Measurements from ENCODE around the gene ATP5F1D.

Gene ATP5F1D

DNA sequence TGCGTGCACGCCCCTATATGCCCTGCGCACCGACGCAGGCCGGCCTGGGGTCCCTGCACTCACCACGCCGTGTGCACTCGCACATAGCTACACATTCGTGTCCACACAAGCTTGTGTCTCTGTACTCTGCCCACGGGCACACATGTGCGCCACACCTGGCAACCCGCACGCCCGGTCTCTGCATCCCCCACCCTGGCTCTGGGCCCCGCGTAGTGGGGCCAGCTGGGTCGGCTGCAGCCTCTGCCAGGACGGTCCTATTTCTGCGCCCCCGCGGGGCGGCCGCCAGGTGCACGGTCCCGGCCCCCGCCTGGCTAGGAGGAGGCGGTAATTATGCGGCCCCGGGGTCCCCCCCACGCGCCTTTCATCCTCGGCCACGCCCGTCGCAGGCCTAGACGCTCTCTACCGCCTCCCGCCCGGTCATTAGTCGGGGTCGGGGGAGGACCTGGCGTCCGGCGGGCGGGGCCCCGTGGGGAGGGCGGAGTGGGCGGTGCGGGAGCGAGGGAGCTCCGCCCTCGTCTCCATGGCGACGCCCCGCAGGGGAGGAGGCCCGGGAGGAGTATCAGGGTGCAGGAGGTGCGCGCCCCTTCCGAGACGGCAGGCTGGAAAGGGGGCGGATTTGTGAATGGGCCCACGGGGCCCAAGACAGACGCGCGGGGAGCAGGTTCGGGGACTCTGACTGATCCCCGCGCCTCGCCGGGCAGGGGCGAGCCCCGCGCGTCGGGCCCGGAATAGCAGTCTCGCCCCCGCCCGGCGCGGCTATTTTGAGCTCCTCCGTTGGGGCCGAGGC, 24.8 kb downstream of the ATP5F1D start:
- no peaks in the 10 kb centered on the region for H3K9me3 ChIP-seq (ENCODE audit: control insufficient read depth, low read length)
- peak overlapping the region; percentile 90 for H3K9ac ChIP-seq (ENCODE audit: low read length)
- peak; percentile 93 for DNase-seq (ENCODE audit: low read depth)
- no peaks in the 10 kb centered on the region for H3K27me3 ChIP-seq (replicated peaks; ENCODE audit: control insufficient read depth, insufficient read depth, low read length)
- peaks cover 7% of the 10 kb centered on the region for H3K36me3 ChIP-seq (ENCODE audit: control insufficient read depth, insufficient read depth, low read length, severe bottlenecking)
- H3K4me1 ChIP-seq (ENCODE audit: control insufficient read depth, insufficient read depth, low read length): peaks cover 57% of the 10 kb centered on the region
- H3K4me3 ChIP-seq (ENCODE audit: low read length): peak overlapping the region; percentile 76

DNA sequence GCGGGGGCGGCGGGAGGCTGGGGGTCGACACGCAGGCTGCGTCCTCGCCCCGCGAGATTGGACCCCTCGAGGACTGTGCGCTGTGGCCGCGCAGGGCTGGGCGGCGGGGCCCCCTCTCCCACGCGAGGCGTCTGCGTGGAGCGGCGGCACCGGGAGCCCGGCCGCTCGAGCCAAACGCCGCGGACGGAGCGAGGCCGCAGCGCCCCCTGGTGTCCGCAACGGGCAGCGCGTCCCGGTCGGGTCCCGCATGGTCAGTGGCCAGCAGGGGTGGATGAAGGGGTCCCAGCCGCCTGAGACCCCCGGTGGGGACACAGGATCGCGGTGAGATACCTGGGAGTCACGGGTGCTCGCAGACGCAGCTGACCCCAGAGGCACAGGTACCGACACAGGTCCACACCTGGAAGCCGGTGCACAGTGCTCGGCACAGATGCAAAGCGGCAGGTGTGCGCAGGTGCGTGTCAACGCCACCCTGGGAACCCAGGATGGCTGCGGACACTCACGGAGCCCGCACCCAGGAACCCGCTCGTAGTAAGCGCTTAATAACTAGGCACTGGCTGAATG, 25.4 kb downstream of the ATP5F1D start:
- H3K4me1 ChIP-seq (ENCODE audit: control insufficient read depth, insufficient read depth, low read length): peaks cover 57% of the 10 kb centered on the region

GRCh38 chr19:1267477-1268225, 26.1 kb downstream of the ATP5F1D start:
- peaks cover 56% of the 10 kb centered on the region for H3K4me1 ChIP-seq (ENCODE audit: control insufficient read depth, insufficient read depth, low read length)
- H3K36me3 ChIP-seq (ENCODE audit: control insufficient read depth, insufficient read depth, low read length, severe bottlenecking): peaks cover 20% of the 10 kb centered on the region
- DNase-seq (ENCODE audit: low read depth): no peak
- no peaks in the 10 kb centered on the region for H3K27me3 ChIP-seq (replicated peaks; ENCODE audit: control insufficient read depth, insufficient read depth, low read length)
- no peaks in the 10 kb centered on the region for H3K9me3 ChIP-seq (ENCODE audit: control insufficient read depth, low read length)
- H3K9ac ChIP-seq (ENCODE audit: low read length): peak overlapping the region; percentile 90
- peak overlapping the region; percentile 72 for H3K4me3 ChIP-seq (ENCODE audit: low read length)

More for the DNA sequence above, 25.4 kb downstream of the ATP5F1D start:
- peak overlapping the region; percentile 90 for H3K9ac ChIP-seq (ENCODE audit: low read length)
- DNase-seq (ENCODE audit: low read depth): peak; percentile 84
- H3K9me3 ChIP-seq (ENCODE audit: control insufficient read depth, low read length): no peaks in the 10 kb centered on the region
- H3K4me3 ChIP-seq (ENCODE audit: low read length): peak overlapping the region; percentile 72
- H3K36me3 ChIP-seq (ENCODE audit: control insufficient read depth, insufficient read depth, low read length, severe bottlenecking): peaks cover 14% of the 10 kb centered on the region
- H3K27me3 ChIP-seq (replicated peaks; ENCODE audit: control insufficient read depth, insufficient read depth, low read length): no peaks in the 10 kb centered on the region

DNA sequence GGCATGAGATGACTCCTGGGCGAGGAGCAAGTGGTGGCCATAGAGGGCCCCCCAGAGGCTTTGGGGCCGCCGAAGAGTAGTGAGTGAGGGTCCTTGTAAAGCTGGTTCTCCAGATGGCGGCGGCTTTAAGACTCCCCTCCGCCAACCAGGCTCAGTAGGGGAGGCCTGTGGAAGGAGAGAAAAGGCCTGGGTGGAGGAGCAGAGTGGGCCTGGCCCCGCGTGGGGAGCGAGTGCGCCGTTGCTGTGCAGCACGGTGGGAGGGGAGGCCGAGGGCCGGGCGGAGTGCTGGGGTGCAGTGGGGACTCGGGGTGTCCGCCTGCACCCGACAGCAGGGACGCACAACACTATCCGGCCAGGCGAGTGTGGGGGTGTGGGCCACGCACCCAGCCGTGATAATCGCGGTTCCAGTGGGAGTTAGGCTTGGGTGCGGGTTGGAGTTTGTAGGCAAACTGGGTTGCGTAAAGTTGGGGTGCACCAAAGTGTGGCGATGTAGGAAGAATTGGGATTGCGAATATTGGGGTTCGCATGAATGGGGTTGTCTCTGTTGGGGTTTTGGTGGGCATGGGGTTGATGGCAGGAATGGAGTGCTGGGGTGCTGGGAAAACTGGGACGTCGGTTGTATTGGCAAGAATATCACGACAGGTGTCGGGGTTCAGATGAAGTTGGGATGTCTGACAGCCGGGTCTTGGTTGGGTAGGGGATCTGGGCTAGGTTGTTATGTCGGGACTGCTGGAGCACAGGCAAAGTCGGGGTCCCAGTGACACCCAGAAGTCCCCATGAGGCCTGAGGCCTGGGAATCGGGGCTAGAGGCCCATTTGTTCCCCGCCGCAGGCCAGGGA, 26.9 kb downstream of the ATP5F1D start:
- Histone ChIP-seq H3K4me1 (ENCODE audit: control insufficient read depth, insufficient read depth, low read length) (peaks cover 62% of the 10 kb centered on the region), H3K36me3 (ENCODE audit: control insufficient read depth, insufficient read depth, low read length, severe bottlenecking) (peaks cover 28% of the 10 kb centered on the region), H3K4me3 (ENCODE audit: low read length) (peak overlapping the region; percentile 72), H3K27me3 (replicated peaks; ENCODE audit: control insufficient read depth, insufficient read depth, low read length) (no peaks in the 10 kb centered on the region), H3K9ac (ENCODE audit: low read length) (peak overlapping the region; percentile 90), H3K9me3 (ENCODE audit: control insufficient read depth, low read length) (no peaks in the 10 kb centered on the region)
- DNase-seq (ENCODE audit: low read depth): no peak

DNA sequence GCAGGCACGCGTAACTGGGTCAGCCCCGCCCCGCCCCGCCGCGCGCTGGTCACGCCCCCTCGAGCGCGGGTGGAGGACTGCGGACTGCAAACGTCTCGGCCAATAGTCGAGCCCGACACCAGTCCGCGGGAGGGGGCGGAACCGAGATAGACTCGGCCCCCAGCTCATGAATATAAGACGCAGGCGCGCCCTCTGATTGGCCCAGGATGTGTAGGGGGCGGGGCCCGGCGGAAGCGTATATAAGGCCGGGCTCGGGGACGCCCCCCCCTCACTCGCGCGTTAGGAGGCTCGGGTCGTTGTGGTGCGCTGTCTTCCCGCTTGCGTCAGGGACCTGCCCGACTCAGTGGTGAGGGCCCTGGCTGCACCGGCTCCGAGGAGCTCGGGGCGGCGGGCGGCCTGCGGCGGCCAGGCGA, 27.5 kb downstream of the ATP5F1D start, which contains the start of gene CIRBP:
Gene CIRBP, plus strand, starts transcription at position 268 of the 413 bp plus-strand sequence. CDS start 1,602 bp downstream, outside the sequence.
- DNase-seq (ENCODE audit: low read depth): peak; percentile 100
- H3K36me3 ChIP-seq (ENCODE audit: control insufficient read depth, insufficient read depth, low read length, severe bottlenecking): peaks cover 35% of the 10 kb centered on the region
- H3K27me3 ChIP-seq (replicated peaks; ENCODE audit: control insufficient read depth, insufficient read depth, low read length): no peaks in the 10 kb centered on the region
- peak within 1 kb of the TSS; percentile 95 for H3K9ac ChIP-seq (ENCODE audit: low read length)
- peak within 1 kb of the TSS; percentile 86 for H3K4me3 ChIP-seq (ENCODE audit: low read length)
- H3K9me3 ChIP-seq (ENCODE audit: control insufficient read depth, low read length): no peaks in the 10 kb centered on the region
- H3K4me1 ChIP-seq (ENCODE audit: control insufficient read depth, insufficient read depth, low read length): peaks cover 68% of the 10 kb centered on the region

GRCh38 chr19:1269478-1270212, 28.1 kb downstream of the ATP5F1D start:
- H3K9me3 ChIP-seq (ENCODE audit: control insufficient read depth, low read length): no peaks in the 10 kb centered on the region
- DNase-seq (ENCODE audit: low read depth): peak; percentile 92
- peak overlapping the region; percentile 95 for H3K9ac ChIP-seq (ENCODE audit: low read length)
- H3K4me1 ChIP-seq (ENCODE audit: control insufficient read depth, insufficient read depth, low read length): peaks cover 74% of the 10 kb centered on the region
- peak overlapping the region; percentile 86 for H3K4me3 ChIP-seq (ENCODE audit: low read length)
- peaks cover 40% of the 10 kb centered on the region for H3K36me3 ChIP-seq (ENCODE audit: control insufficient read depth, insufficient read depth, low read length, severe bottlenecking)
- no peaks in the 10 kb centered on the region for H3K27me3 ChIP-seq (replicated peaks; ENCODE audit: control insufficient read depth, insufficient read depth, low read length)

DNA sequence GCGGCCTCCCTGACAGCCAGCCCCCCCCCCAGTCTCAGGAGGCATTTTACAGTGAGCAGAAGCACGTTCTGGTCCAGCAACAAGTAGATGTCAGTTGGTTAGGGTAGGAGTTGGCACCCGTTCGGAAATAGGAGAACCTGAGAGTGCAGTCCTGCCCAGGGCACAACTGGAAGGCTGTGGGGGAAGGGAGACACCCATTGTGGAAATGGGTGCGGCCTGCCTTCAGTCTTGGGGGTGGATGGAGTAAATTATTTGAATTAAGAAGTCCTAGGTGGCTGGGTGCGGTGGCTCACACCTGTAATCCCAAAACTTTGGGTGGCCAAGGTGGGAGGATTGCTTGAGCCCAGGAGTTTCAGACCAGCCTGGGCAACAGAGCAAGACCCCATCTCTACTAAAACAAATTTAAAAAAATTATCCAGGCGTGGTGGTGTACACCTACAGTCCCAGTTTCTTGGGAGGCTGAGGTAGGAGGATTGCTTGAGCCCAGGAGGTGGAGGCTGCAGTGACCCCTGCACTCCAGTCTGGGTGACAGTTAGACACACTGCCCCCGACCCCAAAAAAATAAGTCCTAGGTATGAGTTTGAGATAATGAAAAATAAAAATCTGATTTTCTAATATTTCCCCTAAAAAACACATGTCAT, 28.8 kb downstream of the ATP5F1D start:
- H3K36me3 ChIP-seq (ENCODE audit: control insufficient read depth, insufficient read depth, low read length, severe bottlenecking): peaks cover 44% of the 10 kb centered on the region
- H3K4me1 ChIP-seq (ENCODE audit: control insufficient read depth, insufficient read depth, low read length): peaks cover 74% of the 10 kb centered on the region
- peak overlapping the region; percentile 95 for H3K9ac ChIP-seq (ENCODE audit: low read length)
- H3K4me3 ChIP-seq (ENCODE audit: low read length): peak overlapping the region; percentile 86
- H3K9me3 ChIP-seq (ENCODE audit: control insufficient read depth, low read length): no peaks in the 10 kb centered on the region
- no peaks in the 10 kb centered on the region for H3K27me3 ChIP-seq (replicated peaks; ENCODE audit: control insufficient read depth, insufficient read depth, low read length)
- DNase-seq (ENCODE audit: low read depth): peak; percentile 43

- no peaks in the 10 kb centered on the region for H3K9me3 ChIP-seq (ENCODE audit: control insufficient read depth, low read length)
- peak overlapping the region; percentile 95 for H3K9ac ChIP-seq (ENCODE audit: low read length)
- H3K4me1 ChIP-seq (ENCODE audit: control insufficient read depth, insufficient read depth, low read length): peaks cover 70% of the 10 kb centered on the region
- H3K27me3 ChIP-seq (replicated peaks; ENCODE audit: control insufficient read depth, insufficient read depth, low read length): no peaks in the 10 kb centered on the region
- peak overlapping the region; percentile 86 for H3K4me3 ChIP-seq (ENCODE audit: low read length)
- DNase-seq (ENCODE audit: low read depth): no peak
- H3K36me3 ChIP-seq (ENCODE audit: control insufficient read depth, insufficient read depth, low read length, severe bottlenecking): peaks cover 44% of the 10 kb centered on the region
Observed at GRCh38 chr19:1270854-1271527, 29.4 kb downstream of the ATP5F1D start.

- Histone ChIP-seq H3K9ac (ENCODE audit: low read length) (peak overlapping the region; percentile 95), H3K4me3 (ENCODE audit: low read length) (peak overlapping the region; percentile 86), H3K27me3 (replicated peaks; ENCODE audit: control insufficient read depth, insufficient read depth, low read length) (no peaks in the 10 kb centered on the region), H3K4me1 (ENCODE audit: control insufficient read depth, insufficient read depth, low read length) (peaks cover 74% of the 10 kb centered on the region), H3K9me3 (ENCODE audit: control insufficient read depth, low read length) (no peaks in the 10 kb centered on the region), H3K36me3 (ENCODE audit: control insufficient read depth, insufficient read depth, low read length, severe bottlenecking) (peaks cover 44% of the 10 kb centered on the region)
- DNase-seq (ENCODE audit: low read depth): no peak
Observed at GRCh38 chr19:1271528-1272422, 30.2 kb downstream of the ATP5F1D start.

Measured in adipocyte (in vitro differentiated cells).